ENCODE data around the gene BBX.
"Not testable (repeated sequence)": the region's sequence is repeated elsewhere in the genome, so short reads cannot be mapped to it uniquely, and the experiment has no call there.

Gene BBX

GRCh38 chr3:107681396-107681795 lies 158.6 kb downstream of the BBX start:
- DNase-seq (ENCODE audit: low spot score) (no peak), FAIRE-seq (no peak)

- DNase-seq (ENCODE audit: low spot score) (no peak), FAIRE-seq (no peak)
Measured at GRCh38 chr3:107682580-107682979, 159.8 kb downstream of the BBX start.

- DNase-seq (ENCODE audit: low spot score) = no peak
- FAIRE-seq = no peak
Measured at GRCh38 chr3:107683447-107683846, 160.7 kb downstream of the BBX start.

GRCh38 chr3:107684431-107684925 lies 161.7 kb downstream of the BBX start:
- peak; percentile 23 for FAIRE-seq
- no peak for DNase-seq (ENCODE audit: low spot score)

GRCh38 chr3:107685383-107685782 lies 162.6 kb downstream of the BBX start:
- FAIRE-seq = no peak
- no peak for DNase-seq (ENCODE audit: low spot score)

- FAIRE-seq = no peak
- DNase-seq (ENCODE audit: low spot score) = no peak
Measured at GRCh38 chr3:107687056-107687581, 164.4 kb downstream of the BBX start.

- DNase-seq (ENCODE audit: low spot score) (no peak), FAIRE-seq (no peak)
Measured at GRCh38 chr3:107689355-107689754, 166.6 kb downstream of the BBX start.

GRCh38 chr3:107690522-107691138 lies 167.9 kb downstream of the BBX start:
- DNase-seq (ENCODE audit: low spot score) (peak; percentile 21), FAIRE-seq (no peak)

GRCh38 chr3:107691984-107692383 lies 169.2 kb downstream of the BBX start:
- DNase-seq (ENCODE audit: low spot score); FAIRE-seq: not testable (repeated sequence)

- DNase-seq (ENCODE audit: low spot score); FAIRE-seq: not testable (repeated sequence)
Measured at GRCh38 chr3:107697348-107697747, 174.6 kb downstream of the BBX start.

- DNase-seq (ENCODE audit: low spot score); FAIRE-seq: not testable (repeated sequence)
Measured at GRCh38 chr3:107697855-107698254, 175.1 kb downstream of the BBX start.

GRCh38 chr3:107699682-107700081 lies 176.9 kb downstream of the BBX start:
- FAIRE-seq = no peak
- no peak for DNase-seq (ENCODE audit: low spot score)

GRCh38 chr3:107701299-107701698 lies 178.5 kb downstream of the BBX start:
- DNase-seq (ENCODE audit: low spot score) (no peak), FAIRE-seq (no peak)

- FAIRE-seq (no peak), DNase-seq (ENCODE audit: low spot score) (no peak)
Measured at GRCh38 chr3:107704477-107704876, 181.7 kb downstream of the BBX start.

GRCh38 chr3:107705046-107705445 lies 182.3 kb downstream of the BBX start:
- FAIRE-seq = no peak
- no peak for DNase-seq (ENCODE audit: low spot score)

GRCh38 chr3:107710851-107711250 lies 188.1 kb downstream of the BBX start:
- DNase-seq (ENCODE audit: low spot score) (peak; percentile 62), FAIRE-seq (no peak)

- FAIRE-seq = no peak
- DNase-seq (ENCODE audit: low spot score) = no peak
Measured at GRCh38 chr3:107716734-107717133, 194.0 kb downstream of the BBX start.

GRCh38 chr3:107718547-107718946 lies 195.8 kb downstream of the BBX start:
- FAIRE-seq (no peak), DNase-seq (ENCODE audit: low spot score) (no peak)

GRCh38 chr3:107727102-107727501 lies 204.3 kb downstream of the BBX start:
- DNase-seq (ENCODE audit: low spot score) (no peak), FAIRE-seq (no peak)

GRCh38 chr3:107729686-107730085 lies 206.9 kb downstream of the BBX start:
- DNase-seq (ENCODE audit: low spot score) = no peak
- FAIRE-seq = no peak

- DNase-seq (ENCODE audit: low spot score) (no peak), FAIRE-seq (no peak)
Measured at GRCh38 chr3:107734317-107734716, 211.6 kb downstream of the BBX start.

GRCh38 chr3:107737914-107738313 lies 215.2 kb downstream of the BBX start:
- DNase-seq (ENCODE audit: low spot score) (no peak), FAIRE-seq (no peak)

- no peak for DNase-seq (ENCODE audit: low spot score)
- FAIRE-seq = no peak
Measured at GRCh38 chr3:107738486-107739183, 215.9 kb downstream of the BBX start.

Data from urothelium cell line (cell line).